Astrocyte of the cerebellum (primary cell): ENCODE measurements around the gene ENPP5.

Experiments used
- DNase-seq: peaks from one replicate; pipeline ENCODE4 v3.0.0-alpha.2; 2011; ENCODE audit warnings: low read depth
- H3K4me3 ChIP-seq: 2 replicates; pipeline ENCODE4 v1.5.1; 2011; ENCODE audit warnings: mild to moderate bottlenecking, low read depth, low read length, moderate library complexity
- CTCF ChIP-seq: IDR thresholded peaks from 2 replicates; pipeline ENCODE4 v1.5.1; 2012; ENCODE audit warnings: low read length, low read depth, moderate library complexity, mild to moderate bottlenecking; ENCODE audit errors: missing control alignments
- in situ Hi-C: cut with HindIII; loops from 2 replicates; pipeline ENCODE4 v1.10.0; 2017; ENCODE audit warnings: low sequenced_read_pairs

Gene ENPP5

GRCh38 chr6:46170357-46171289, at the start of gene ENPP5:
Gene ENPP5, minus strand, starts transcription at chr6:46170980. Its CDS starts 2,718 bp downstream, at chr6:46168262.
- in situ Hi-C loops: no loop called here
- H3K4me3 ChIP-seq: peak within 1 kb of the TSS; percentile 66
- DNase-seq: no peak
- no peak for TF ChIP-seq CTCF

- no peak for TF ChIP-seq CTCF
- in situ Hi-C loops: no loop called here
- no peak overlapping the region for H3K4me3 ChIP-seq
- DNase-seq: no peak
These were observed 48.9 kb upstream of the ENPP5 start for GRCh38 chr6:46219661-46220060.

- TF ChIP-seq CTCF: no peak
- in situ Hi-C loops: no loop called here
- H3K4me3 ChIP-seq: no peak overlapping the region
- DNase-seq: no peak
These were observed 47.7 kb upstream of the ENPP5 start for GRCh38 chr6:46218457-46218856.

- H3K4me3 ChIP-seq: no peak overlapping the region
- in situ Hi-C loops: no loop called here
- no peak for TF ChIP-seq CTCF
- DNase-seq: no peak
These were observed 46.9 kb upstream of the ENPP5 start for GRCh38 chr6:46217671-46218131.

GRCh38 chr6:46216879-46217278, 46.1 kb upstream of the ENPP5 start:
- no peak overlapping the region for H3K4me3 ChIP-seq
- DNase-seq: no peak
- in situ Hi-C loops: no loop called here
- no peak for TF ChIP-seq CTCF

GRCh38 chr6:46215777-46216176, 45.0 kb upstream of the ENPP5 start:
- in situ Hi-C loops: no loop called here
- no peak for TF ChIP-seq CTCF
- no peak for DNase-seq
- no peak overlapping the region for H3K4me3 ChIP-seq
